HEK293 (cell line): ENCODE data around the gene PITPNM3.

Experiments used
- CTCF ChIA-PET: fragments of 350-600 bp; formaldehyde crosslinking; extraction: SDS; loops from one replicate; lab custom pipeline; 2021; ENCODE audit warnings: antibody characterized with exemption; lab: Yijun Ruan, JAX
- POLR2A ChIA-PET: fragments of 300-600 bp; formaldehyde crosslinking; extraction: SDS; loops from one replicate; lab custom pipeline; 2020; ENCODE audit warnings: antibody characterized with exemption, inconsistent platforms; lab: Yijun Ruan, JAX
- H3K27ac ChIP-seq: fragments of 200-500 bp; sonication (Bioruptor generic); 2 replicates; pipeline ENCODE4 v1.5.1; 2014; ENCODE audit warnings: low read depth, low read length, control low read depth, inconsistent platforms; ENCODE audit errors: extremely low read depth
- H3K36me3 ChIP-seq, 2 experiments: fragments of 200-500 bp in 1 of 2; sonication (Bioruptor generic) in 1 of 2; 1 replicate in 1 of 2; 2 replicates in 1 of 2; pipeline ENCODE4 v1.5.1; 2014 to 2017; ENCODE audit warnings: inconsistent platforms in 2 of 2, low read length in 2 of 2; ENCODE audit not compliant: control insufficient read depth in 2 of 2, insufficient read depth in 1 of 2
- H3K4me1 ChIP-seq: fragments of 200-500 bp; sonication (Bioruptor generic); 2 replicates; pipeline ENCODE4 v1.5.1; 2014; ENCODE audit warnings: mild to moderate bottlenecking, low read length, inconsistent platforms; ENCODE audit not compliant: control insufficient read depth, insufficient read depth
- H3K4me3 ChIP-seq: 2 replicates; pipeline ENCODE4 v1.5.1; 2011; ENCODE audit warnings: low read depth, mild to moderate bottlenecking, control low read depth, low read length, moderate library complexity
- H3K9me3 ChIP-seq: fragments of 200-500 bp; sonication (Bioruptor generic); 2 replicates; pipeline ENCODE4 v1.5.1; 2014; ENCODE audit warnings: low read depth, low read length, inconsistent platforms; ENCODE audit not compliant: control insufficient read depth, insufficient read depth
- HOXC10 ChIP-seq: sonication (generic); formaldehyde crosslinking; IDR thresholded peaks from 2 replicates; pipeline ENCODE4 v1.8.1; 2023; ENCODE audit warnings: mild to moderate bottlenecking, missing genetic modification reagents
- OVOL3 ChIP-seq: fragments of 450-650 bp; formaldehyde crosslinking; IDR thresholded peaks from 2 replicates; pipeline ENCODE4 v1.5.1; 2016; ENCODE audit warnings: missing biosample characterization, missing genetic modification characterization
- REPIN1 ChIP-seq: fragments of 450-650 bp; formaldehyde crosslinking; IDR thresholded peaks from 2 replicates; pipeline ENCODE4 v1.5.1; 2017; ENCODE audit warnings: missing biosample characterization, missing genetic modification characterization, low read depth
- SP3 ChIP-seq: fragments of 450-650 bp; formaldehyde crosslinking; IDR thresholded peaks from 2 replicates; pipeline ENCODE4 v1.5.1; 2016; ENCODE audit warnings: missing biosample characterization, missing genetic modification characterization
- ZFP69B ChIP-seq: fragments of 450-650 bp; formaldehyde crosslinking; IDR thresholded peaks from 2 replicates; pipeline ENCODE4 v1.5.1; 2016; ENCODE audit warnings: missing biosample characterization, missing genetic modification characterization
- ZNF10 ChIP-seq: fragments of 450-650 bp; formaldehyde crosslinking; IDR thresholded peaks from 2 replicates; pipeline ENCODE4 v1.5.1; 2017; ENCODE audit warnings: missing biosample characterization, missing genetic modification characterization
- ZNF174 ChIP-seq: fragments of 450-650 bp; formaldehyde crosslinking; IDR thresholded peaks from 2 replicates; pipeline ENCODE4 v1.5.0; 2017; ENCODE audit warnings: missing biosample characterization, mild to moderate bottlenecking, missing genetic modification characterization
- ZNF24 ChIP-seq: fragments of 450-650 bp; formaldehyde crosslinking; IDR thresholded peaks from 2 replicates; pipeline ENCODE4 v1.5.1; 2016; ENCODE audit warnings: missing biosample characterization, missing genetic modification characterization
- ZNF266 ChIP-seq: fragments of 450-650 bp; formaldehyde crosslinking; IDR thresholded peaks from 2 replicates; pipeline ENCODE4 v1.5.1; 2016; ENCODE audit warnings: missing biosample characterization, missing genetic modification characterization, low read depth
- ZNF274 ChIP-seq, 2 experiments: fragments of 200-500 bp in 1 of 2; fragments of 450-650 bp in 1 of 2; sonication (Bioruptor generic) in 1 of 2; formaldehyde crosslinking in 1 of 2; IDR thresholded peaks; 2 replicates each; pipeline versions ENCODE4 v1.5.1 to v1.6.1; 2014 to 2016; ENCODE audit warnings: borderline replicate concordance in 1 of 2, inconsistent platforms in 1 of 2, low read length in 1 of 2, missing biosample characterization in 1 of 2, missing genetic modification characterization in 1 of 2
- ZNF311 ChIP-seq: fragments of 450-650 bp; formaldehyde crosslinking; IDR thresholded peaks from 2 replicates; pipeline ENCODE4 v1.5.1; 2017; ENCODE audit warnings: missing biosample characterization, missing genetic modification characterization, borderline replicate concordance
- ZNF354C ChIP-seq: fragments of 450-650 bp; formaldehyde crosslinking; IDR thresholded peaks from 2 replicates; pipeline ENCODE4 v1.5.1; 2016; ENCODE audit warnings: missing biosample characterization, missing genetic modification characterization, low read depth, borderline replicate concordance
- ZNF37A ChIP-seq: fragments of 450-650 bp; IDR thresholded peaks from 2 replicates; pipeline ENCODE4 v1.5.1; 2018; ENCODE audit warnings: missing biosample characterization, missing genetic modification characterization
- ZNF394 ChIP-seq: fragments of 450-650 bp; formaldehyde crosslinking; IDR thresholded peaks from 2 replicates; pipeline ENCODE4 v1.5.1; 2016; ENCODE audit warnings: missing biosample characterization, missing genetic modification characterization, mild to moderate bottlenecking, moderate library complexity, borderline replicate concordance
- ZNF426 ChIP-seq: fragments of 450-650 bp; formaldehyde crosslinking; IDR thresholded peaks from 2 replicates; pipeline ENCODE4 v1.5.1; 2017; ENCODE audit warnings: missing biosample characterization, missing genetic modification characterization, mild to moderate bottlenecking, inconsistent platforms, moderate library complexity
- ZNF48 ChIP-seq: fragments of 450-650 bp; formaldehyde crosslinking; IDR thresholded peaks from 2 replicates; pipeline ENCODE4 v1.5.1; 2016; ENCODE audit warnings: missing biosample characterization, missing genetic modification characterization
- ZNF521 ChIP-seq: fragments of 450-650 bp; formaldehyde crosslinking; IDR thresholded peaks from 2 replicates; pipeline ENCODE4 v1.5.1; 2017; ENCODE audit warnings: missing biosample characterization, mild to moderate bottlenecking, missing genetic modification characterization
- ZNF548 ChIP-seq: fragments of 450-650 bp; formaldehyde crosslinking; IDR thresholded peaks from 2 replicates; pipeline ENCODE4 v1.5.1; 2016; ENCODE audit warnings: missing biosample characterization, missing genetic modification characterization
- ZNF585B ChIP-seq: fragments of 450-650 bp; formaldehyde crosslinking; IDR thresholded peaks from 2 replicates; pipeline ENCODE4 v1.5.1; 2016; ENCODE audit warnings: missing biosample characterization, missing genetic modification characterization
- ZNF677 ChIP-seq: fragments of 450-650 bp; IDR thresholded peaks from 2 replicates; pipeline ENCODE4 v1.5.0; 2018; ENCODE audit warnings: missing biosample characterization, mild to moderate bottlenecking, missing genetic modification characterization, moderate library complexity
- ZNF785 ChIP-seq: fragments of 450-650 bp; formaldehyde crosslinking; IDR thresholded peaks from 2 replicates; pipeline ENCODE4 v1.5.1; 2016; ENCODE audit warnings: missing biosample characterization, missing genetic modification characterization
- ZNF791 ChIP-seq: fragments of 450-650 bp; formaldehyde crosslinking; IDR thresholded peaks from 2 replicates; pipeline ENCODE4 v1.5.1; 2016; ENCODE audit warnings: missing biosample characterization, missing genetic modification characterization
- TF ChIP-seq, protein P1 (sequence below): fragments of 450-650 bp; formaldehyde crosslinking; IDR thresholded peaks from 2 replicates; pipeline ENCODE4 v1.5.1; 2016; ENCODE audit warnings: missing biosample characterization, missing genetic modification characterization
- TF ChIP-seq, protein P2 (sequence below): fragments of 450-650 bp; formaldehyde crosslinking; IDR thresholded peaks from 2 replicates; pipeline ENCODE4 v1.5.1; 2017; ENCODE audit warnings: missing biosample characterization, missing genetic modification characterization
- TF ChIP-seq, protein P3 (sequence below): fragments of 450-650 bp; formaldehyde crosslinking; IDR thresholded peaks from 2 replicates; pipeline ENCODE4 v1.5.1; 2016; ENCODE audit warnings: missing biosample characterization, missing genetic modification characterization
- TF ChIP-seq, protein P4 (sequence below): fragments of 450-650 bp; formaldehyde crosslinking; IDR thresholded peaks from 2 replicates; pipeline ENCODE4 v1.5.1; 2016; ENCODE audit warnings: missing biosample characterization, missing genetic modification characterization
- TF ChIP-seq, protein P5 (sequence below): fragments of 450-650 bp; formaldehyde crosslinking; IDR thresholded peaks from 2 replicates; pipeline ENCODE4 v1.5.1; 2016; ENCODE audit warnings: missing biosample characterization, missing genetic modification characterization

PITPNM3 gene

DNA sequence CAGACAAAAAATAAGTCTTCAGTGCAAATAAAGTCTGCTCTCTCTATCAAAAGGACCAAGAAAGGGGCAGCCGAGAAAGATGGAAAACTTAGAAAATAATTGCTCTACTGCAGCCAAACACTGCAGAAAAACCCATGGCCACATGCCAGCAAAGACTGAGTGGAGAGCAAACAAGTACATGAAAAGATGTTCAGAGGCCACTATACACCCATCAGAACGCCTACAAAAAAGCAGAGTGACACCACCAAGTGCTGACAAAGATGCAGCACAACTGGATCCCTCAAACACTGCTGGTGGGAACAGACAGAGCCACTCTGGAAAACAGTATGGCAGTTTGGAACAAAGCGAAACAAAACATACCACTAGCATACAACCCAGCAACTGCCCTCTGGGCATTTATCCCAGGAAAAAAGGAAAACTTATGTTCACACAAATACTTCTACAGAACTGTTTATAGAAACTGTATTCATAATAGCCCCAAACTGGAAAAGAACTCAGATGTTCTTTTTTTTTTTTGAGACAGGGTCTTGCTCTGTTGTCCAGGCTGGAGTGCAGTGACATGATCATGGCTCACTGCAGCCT, 47.5 kb upstream of the PITPNM3 start:
- ChIA-PET POLR2A (no interaction called here), CTCF (no interaction called here)
- H3K9me3 ChIP-seq = no peaks in the 10 kb centered on the region
- no peak overlapping the region for H3K27ac ChIP-seq
- H3K4me1 ChIP-seq = no peaks in the 10 kb centered on the region
- no peak for TF ChIP-seq ZNF24 (tag by site-specific recombination)
- no peak for TF ChIP-seq ZNF585B (tag by site-specific recombination)
- no peak for TF ChIP-seq ZNF394 (tag by site-specific recombination)
- no peak for TF ChIP-seq ZFP69B
- TF ChIP-seq REPIN1 (tag by site-specific recombination) = no peak
- TF ChIP-seq ZNF426 (tag by site-specific recombination) = no peak
- no peak for TF ChIP-seq ZNF354C (tag by site-specific recombination)
- no peak for TF ChIP-seq ZNF311
- no peak for TF ChIP-seq ZNF37A (tag by site-specific recombination)
- no peak for TF ChIP-seq ZNF677 (tag by site-specific recombination)
- no peak for TF ChIP-seq ZNF521 (tag by site-specific recombination)
- no peak for TF ChIP-seq ZNF791 (tag by site-specific recombination)
- TF ChIP-seq, protein P1, sequence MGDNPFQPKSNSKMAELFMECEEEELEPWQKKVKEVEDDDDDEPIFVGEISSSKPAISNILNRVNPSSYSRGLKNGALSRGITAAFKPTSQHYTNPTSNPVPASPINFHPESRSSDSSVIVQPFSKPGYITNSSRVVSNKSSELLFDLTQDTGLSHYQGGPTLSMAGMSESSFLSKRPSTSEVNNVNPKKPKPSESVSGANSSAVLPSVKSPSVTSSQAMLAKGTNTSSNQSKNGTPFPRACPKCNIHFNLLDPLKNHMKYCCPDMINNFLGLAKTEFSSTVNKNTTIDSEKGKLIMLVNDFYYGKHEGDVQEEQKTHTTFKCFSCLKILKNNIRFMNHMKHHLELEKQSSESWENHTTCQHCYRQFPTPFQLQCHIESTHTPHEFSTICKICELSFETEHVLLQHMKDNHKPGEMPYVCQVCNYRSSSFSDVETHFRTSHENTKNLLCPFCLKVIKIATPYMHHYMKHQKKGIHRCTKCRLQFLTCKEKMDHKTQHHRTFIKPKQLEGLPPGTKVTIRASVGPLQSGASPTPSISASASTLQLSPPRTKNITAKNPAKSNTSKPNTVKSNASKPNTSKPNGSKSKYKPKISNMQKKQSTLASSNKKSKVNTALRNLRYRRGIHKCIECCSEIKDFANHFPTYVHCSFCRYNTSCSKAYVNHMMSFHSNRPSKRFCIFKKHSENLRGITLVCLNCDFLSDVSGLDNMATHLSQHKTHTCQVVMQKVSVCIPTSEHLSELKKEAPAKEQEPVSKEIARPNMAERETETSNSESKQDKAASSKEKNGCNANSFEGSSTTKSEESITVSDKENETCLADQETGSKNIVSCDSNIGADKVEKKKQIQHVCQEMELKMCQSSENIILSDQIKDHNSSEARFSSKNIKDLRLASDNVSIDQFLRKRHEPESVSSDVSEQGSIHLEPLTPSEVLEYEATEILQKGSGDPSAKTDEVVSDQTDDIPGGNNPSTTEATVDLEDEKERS (tag by site-specific recombination) = no peak
- TF ChIP-seq, protein P2, sequence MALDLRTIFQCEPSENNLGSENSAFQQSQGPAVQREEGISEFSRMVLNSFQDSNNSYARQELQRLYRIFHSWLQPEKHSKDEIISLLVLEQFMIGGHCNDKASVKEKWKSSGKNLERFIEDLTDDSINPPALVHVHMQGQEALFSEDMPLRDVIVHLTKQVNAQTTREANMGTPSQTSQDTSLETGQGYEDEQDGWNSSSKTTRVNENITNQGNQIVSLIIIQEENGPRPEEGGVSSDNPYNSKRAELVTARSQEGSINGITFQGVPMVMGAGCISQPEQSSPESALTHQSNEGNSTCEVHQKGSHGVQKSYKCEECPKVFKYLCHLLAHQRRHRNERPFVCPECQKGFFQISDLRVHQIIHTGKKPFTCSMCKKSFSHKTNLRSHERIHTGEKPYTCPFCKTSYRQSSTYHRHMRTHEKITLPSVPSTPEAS (tag by site-specific recombination) = no peak
- no peak for TF ChIP-seq ZNF785 (tag by site-specific recombination)
- TF ChIP-seq, protein P3, sequence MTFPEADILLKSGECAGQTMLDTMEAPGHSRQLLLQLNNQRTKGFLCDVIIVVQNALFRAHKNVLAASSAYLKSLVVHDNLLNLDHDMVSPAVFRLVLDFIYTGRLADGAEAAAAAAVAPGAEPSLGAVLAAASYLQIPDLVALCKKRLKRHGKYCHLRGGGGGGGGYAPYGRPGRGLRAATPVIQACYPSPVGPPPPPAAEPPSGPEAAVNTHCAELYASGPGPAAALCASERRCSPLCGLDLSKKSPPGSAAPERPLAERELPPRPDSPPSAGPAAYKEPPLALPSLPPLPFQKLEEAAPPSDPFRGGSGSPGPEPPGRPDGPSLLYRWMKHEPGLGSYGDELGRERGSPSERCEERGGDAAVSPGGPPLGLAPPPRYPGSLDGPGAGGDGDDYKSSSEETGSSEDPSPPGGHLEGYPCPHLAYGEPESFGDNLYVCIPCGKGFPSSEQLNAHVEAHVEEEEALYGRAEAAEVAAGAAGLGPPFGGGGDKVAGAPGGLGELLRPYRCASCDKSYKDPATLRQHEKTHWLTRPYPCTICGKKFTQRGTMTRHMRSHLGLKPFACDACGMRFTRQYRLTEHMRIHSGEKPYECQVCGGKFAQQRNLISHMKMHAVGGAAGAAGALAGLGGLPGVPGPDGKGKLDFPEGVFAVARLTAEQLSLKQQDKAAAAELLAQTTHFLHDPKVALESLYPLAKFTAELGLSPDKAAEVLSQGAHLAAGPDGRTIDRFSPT (tag by site-specific recombination) = no peak
- no peak for TF ChIP-seq ZNF48 (tag by site-specific recombination)
- TF ChIP-seq ZNF548 (tag by site-specific recombination) = no peak
- TF ChIP-seq, all 188 proteins: peak for 0
- Histone ChIP-seq H3K36me3 (peaks cover 49 to 93% of the 10 kb centered on the region in 2 experiments), H3K4me3 (no peak overlapping the region)

DNA sequence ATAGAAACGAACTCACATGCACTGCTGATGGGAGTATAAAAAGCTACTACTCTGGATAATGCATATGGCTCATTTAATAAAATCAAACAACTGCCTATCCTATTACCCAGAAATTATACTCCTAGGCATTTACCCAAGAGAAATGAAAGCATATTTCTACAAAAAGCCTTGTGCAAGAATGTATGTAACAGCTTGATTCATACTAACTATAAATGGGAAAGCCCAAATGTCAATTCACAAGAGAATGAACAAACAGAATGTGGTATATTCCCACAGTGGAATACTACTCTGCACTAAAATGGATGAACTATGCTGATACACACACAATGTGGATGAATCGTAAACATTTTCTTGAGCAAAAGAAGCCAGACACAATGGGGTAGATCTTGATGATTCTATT, 45.8 kb upstream of the PITPNM3 start:
- ChIA-PET POLR2A (no interaction called here), CTCF (no interaction called here)
- TF ChIP-seq ZNF174 (tag by site-specific recombination) (no peak), SP3 (tag by site-specific recombination) (no peak), ZNF10 (no peak), ZNF266 (no peak), OVOL3 (tag by site-specific recombination) (no peak), ZNF274 (IDR thresholded peaks at IDR 0.05; ENCODE audit: low read length) (no peak), ZNF274 (tag by site-specific recombination; IDR thresholded peaks at IDR 0.05; ENCODE audit: borderline replicate concordance) (no peak), ZNF548 (tag by site-specific recombination) (no peak), HOXC10 (no peak), ZNF24 (tag by site-specific recombination) (no peak)
- TF ChIP-seq, protein P4, sequence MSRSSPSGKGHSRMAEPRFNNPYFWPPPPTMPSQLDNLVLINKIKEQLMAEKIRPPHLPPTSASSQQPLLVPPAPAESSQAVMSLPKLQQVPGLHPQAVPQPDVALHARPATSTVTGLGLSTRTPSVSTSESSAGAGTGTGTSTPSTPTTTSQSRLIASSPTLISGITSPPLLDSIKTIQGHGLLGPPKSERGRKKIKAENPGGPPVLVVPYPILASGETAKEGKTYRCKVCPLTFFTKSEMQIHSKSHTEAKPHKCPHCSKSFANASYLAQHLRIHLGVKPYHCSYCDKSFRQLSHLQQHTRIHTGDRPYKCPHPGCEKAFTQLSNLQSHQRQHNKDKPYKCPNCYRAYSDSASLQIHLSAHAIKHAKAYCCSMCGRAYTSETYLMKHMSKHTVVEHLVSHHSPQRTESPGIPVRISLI (tag by site-specific recombination) = no peak
- TF ChIP-seq, protein P5, sequence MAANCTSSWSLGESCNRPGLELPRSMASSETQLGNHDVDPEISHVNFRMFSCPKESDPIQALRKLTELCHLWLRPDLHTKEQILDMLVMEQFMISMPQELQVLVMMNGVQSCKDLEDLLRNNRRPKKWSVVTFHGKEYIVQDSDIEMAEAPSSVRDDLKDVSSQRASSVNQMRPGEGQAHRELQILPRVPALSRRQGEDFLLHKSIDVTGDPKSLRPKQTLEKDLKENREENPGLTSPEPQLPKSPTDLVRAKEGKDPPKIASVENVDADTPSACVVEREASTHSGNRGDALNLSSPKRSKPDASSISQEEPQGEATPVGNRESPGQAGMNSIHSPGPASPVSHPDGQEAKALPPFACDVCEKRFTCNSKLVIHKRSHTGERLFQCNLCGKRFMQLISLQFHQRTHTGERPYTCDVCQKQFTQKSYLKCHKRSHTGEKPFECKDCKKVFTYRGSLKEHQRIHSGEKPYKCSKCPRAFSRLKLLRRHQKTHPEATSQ (tag by site-specific recombination) = no peak

More for the DNA sequence above, 45.8 kb upstream of the PITPNM3 start:
- H3K27ac ChIP-seq = no peak overlapping the region
- H3K9me3 ChIP-seq = no peaks in the 10 kb centered on the region
- H3K4me1 ChIP-seq = no peaks in the 10 kb centered on the region
- H3K4me3 ChIP-seq = no peak overlapping the region
- H3K36me3 ChIP-seq = peaks cover 45 to 93% of the 10 kb centered on the region in 2 experiments
